GM19455 (cell line): ENCODE data around the gene FBLIM1.

Experiments
- ATAC-seq: cut with Tn5 transposase; IDR thresholded peaks from one replicate; pipeline ENCODE4 v1.9.1; 2021; ENCODE audit not compliant: unreplicated experiment

The FBLIM1 gene, protein sequence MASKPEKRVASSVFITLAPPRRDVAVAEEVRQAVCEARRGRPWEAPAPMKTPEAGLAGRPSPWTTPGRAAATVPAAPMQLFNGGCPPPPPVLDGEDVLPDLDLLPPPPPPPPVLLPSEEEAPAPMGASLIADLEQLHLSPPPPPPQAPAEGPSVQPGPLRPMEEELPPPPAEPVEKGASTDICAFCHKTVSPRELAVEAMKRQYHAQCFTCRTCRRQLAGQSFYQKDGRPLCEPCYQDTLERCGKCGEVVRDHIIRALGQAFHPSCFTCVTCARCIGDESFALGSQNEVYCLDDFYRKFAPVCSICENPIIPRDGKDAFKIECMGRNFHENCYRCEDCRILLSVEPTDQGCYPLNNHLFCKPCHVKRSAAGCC

DNA sequence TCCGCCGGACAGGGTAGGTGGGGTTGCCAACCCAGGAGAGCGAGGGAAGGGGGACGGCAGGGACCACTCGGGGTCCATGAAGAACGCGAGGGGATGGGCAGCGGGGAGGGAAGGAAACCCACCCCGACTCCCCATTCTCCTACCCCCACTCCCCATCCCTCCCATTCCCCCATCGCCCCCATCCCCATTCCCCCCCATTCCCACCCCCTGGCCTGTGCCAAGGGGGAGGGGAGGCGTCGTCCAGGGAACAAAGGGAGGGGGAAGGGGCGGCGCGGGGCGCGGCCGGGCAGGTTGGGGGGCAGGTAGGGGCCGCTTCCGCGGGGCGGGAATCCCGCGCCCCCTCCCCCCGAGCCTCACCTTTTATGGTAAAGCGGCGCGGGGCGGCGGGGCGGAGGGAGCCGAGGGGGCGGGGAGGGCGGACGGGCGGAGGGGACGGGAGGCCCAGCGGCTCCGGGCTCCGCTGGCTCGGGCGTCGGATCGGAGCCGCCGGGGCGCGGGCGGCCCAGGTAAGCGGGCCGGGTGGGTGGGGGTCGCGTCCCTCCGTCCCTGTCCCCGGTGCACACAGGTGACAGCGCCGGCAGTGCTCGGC, at the start of gene FBLIM1:
Gene FBLIM1, plus strand, starts transcription at position 453 of the 589 bp plus-strand sequence. CDS start 6,189 bp downstream, outside the sequence.
- ATAC-seq = no peak

DNA sequence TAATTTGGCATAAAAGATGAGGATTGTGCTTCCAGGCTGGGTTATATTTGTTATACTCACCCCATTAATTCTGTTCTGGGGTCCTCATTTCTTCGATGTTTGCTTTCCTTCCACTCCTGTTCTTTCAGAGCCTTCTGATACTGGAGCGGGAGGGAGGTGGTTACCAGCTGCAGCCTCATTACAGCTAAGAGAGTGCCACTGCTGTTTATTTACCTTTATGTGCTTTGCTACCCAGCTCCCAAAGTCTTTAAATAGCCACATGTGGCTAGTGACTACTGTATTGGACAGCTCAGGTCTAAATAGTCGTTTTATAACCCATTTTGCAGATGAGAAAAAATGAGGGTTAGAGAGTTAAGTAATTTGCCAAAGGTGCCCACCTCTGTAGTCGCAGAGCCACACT, 49.4 kb upstream of the FBLIM1 start:
- no peak for ATAC-seq

DNA sequence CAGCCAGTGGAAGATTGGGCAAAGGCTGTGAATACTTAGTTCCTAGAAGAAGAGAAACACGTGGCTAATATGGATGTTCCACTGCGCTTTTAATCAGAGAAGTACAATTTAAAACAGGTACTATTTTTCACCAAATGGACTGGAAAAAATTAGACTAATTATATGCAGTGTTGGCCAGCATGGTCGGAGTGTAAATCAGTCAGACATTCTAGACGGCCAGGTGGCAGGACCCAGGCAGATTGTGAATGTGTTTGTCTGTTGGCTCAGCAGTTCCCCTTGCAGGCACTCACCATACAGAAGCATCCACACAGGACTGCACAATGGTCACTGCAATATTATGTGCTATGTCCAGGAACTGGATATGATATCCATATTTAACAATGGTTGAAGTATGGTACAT, 46.4 kb upstream of the FBLIM1 start:
- no peak for ATAC-seq

DNA sequence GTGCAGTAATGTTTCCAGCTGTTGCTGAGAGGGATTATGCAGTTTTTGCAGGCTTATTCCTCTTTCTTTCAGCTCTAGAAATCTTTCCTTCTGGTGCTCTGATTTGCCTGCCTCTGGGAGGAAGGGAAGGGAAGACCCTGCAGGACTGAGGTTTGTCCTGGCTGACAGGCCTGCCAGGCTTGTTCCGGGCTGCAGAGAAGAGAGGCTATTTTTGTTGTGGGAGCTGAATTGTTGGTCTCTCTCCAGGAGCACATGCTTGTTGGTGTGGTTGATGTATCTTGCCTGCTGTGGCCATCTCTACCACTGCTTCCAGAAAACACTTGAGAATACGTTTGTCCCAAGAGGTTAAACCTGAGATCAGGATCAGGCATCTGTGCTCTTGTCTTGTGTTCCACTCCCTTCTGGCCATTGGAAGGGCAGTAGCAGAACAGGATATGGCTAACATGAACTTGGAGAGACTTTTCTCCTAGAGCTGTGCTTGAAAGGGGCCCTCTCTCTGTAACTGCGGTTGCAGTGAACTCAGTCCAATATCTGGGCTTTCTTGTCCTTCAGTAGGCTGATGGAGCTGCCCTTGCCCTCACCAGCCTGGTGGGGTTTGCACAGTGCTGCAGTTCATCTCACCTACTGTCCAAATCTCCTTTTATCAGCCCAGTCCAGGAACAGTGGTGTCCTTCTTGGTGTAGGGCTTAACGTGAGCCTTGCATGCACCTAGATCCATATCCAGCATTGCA, 44.0 kb upstream of the FBLIM1 start:
- ATAC-seq = no peak

DNA sequence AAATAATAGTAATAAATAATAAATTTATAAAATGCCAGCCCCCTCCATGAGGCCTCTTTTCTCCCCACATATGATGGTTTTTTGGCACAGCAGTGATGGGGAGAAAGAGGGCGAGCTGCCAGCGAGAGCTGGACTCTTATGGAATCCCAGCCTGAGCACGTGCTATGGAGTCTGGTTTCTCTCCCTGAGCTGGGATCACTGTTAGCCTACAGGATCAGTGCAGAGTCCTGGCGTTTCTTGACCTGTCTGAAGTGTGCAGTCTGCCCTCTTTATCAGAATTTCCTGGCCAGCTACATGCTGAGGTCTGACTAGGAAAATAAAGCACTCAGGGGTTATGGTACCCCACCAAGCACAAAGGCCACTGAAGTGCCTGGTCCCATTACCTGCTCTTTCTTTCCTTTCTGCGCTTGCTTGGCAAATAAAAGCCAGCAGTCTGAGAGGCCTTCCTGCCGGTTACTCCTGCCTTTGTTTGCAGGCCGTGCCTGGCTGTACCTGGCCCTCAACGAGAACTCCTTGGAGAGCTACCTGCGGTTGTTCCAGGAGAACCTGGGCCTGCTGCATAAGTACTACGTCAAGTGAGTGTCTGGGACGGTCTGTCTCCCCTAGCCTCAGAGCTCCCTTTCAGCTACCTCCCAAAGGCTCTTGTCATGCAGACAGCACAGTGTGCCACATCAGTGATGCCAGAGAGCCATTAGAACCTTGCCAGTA, 41.0 kb upstream of the FBLIM1 start:
- ATAC-seq = no peak

DNA sequence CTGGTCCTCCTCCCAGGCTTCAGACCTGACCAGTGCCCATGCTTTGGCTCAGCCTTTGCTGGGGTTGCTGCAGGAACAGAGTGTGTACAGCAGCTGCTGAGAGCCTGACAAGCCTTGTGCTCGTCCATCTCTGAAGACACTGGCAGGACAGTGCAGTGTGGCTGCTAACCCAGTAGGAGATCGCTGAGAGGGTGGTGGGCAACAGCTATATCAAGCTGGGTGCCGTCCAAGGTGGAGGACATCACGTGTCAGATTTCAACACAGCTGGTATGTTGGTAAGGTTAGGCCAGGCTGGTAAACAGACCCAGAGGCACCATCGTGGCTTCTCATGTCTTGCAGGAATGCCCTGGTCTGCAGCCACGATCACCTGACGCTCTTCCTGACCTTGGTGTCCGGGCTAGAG, 40.4 kb upstream of the FBLIM1 start:
- no peak for ATAC-seq

DNA sequence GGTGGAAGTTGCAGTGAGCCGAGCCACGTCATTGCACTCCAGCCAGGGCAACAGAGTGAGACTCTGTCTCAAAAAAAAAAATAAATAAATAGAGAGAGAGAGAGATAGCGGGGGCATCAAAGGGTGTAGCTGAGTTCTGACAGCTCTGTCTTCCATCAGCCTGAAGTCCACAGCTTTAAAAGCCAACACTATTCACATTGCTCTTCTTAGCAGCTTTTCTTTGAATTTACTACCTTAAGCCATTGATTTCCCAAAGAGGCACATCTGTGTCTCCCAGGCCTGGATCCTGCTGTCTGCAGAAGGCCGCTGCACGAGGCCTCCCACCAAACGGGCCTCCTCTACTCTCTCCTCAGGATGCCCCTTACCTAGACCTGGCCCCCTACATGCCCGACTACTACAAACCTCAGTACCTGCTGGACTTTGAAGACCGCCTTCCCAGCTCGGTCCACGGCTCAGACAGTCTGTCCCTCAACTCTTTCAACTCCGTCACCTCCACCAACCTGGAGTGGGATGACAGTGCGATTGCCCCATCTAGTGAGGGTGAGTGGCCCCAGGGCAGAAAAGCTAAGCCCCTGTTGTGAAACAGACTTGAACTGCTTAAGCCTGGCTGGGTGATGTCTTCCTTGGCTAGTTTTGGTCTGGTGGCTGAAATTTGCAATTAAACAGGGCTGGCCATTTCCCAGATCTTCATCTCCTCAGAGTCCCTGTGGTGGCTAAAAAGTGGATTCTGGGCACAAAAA, 39.0 kb upstream of the FBLIM1 start:
- ATAC-seq = no peak

DNA sequence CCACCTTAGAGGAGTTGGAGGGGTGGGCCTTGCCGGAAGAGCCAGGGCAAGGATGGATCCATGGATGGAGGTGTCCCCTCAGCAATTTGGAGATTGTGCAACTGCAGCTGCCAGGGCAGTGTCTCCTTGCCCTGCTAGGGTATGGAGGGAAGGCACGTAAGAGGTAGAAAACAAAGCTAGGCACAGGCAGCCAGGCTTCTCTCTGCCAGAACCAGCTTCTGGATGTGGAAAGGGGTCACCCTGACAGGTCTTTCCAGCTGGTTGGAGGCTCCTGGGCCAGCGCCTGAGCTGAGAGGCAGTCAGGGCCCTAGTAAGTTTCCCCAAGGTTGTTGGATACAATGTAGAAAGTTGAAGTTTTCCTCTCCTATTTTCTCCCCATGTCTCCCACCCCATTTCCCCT, 37.7 kb upstream of the FBLIM1 start:
- ATAC-seq = no peak

DNA sequence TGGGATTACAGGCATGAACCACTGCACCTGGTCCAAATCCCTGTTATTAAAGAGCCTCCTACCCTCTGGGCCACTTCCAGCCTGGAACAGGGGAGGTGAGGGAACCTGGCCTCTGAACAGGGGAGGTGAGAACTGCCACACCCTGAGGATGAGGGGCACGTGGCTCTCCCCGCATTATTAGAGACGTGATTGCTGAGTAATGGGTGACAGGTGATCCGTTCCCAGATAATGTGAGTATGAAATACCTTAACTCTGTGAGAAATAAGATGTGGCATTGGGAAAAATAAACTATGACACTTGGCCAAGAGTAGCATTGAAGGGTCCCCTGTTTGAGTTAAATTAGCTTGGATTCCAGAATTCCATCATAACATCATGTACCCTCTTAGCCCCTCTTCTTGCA, 36.2 kb upstream of the FBLIM1 start:
- ATAC-seq = no peak

DNA sequence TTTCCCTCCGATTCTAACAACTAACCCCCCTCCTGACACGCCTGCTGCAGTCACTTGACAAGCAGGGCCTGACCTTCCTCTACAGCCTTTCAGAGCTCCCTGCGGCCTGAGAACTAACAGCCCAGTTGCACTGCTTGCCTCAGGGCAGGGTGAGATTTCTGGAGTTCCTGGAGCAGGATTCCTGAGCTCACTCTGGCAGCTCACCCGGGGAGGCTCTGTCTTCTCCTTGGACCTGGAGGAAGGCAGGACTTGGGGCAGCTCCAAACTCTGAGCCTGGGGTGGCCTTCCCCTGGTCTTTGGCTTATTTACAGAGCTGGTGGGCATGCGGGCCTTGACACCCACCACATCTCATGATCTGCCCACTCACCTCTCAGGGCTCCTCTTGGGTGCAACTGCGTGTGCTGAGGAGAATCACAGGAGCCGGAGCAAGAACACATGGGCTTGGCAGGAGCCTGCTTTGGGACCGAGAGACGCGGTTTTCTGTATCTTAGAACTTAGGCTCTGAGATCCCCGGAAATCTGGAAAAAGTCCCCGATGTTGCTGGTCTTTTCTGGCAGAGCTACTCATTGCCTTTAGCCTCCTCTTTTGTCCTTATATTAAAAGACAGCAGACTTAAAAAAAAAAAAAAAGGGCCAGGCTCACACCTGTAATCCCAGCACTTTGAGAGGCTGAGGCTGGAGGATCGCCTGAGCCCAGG, 35.6 kb upstream of the FBLIM1 start:
- no peak for ATAC-seq

DNA sequence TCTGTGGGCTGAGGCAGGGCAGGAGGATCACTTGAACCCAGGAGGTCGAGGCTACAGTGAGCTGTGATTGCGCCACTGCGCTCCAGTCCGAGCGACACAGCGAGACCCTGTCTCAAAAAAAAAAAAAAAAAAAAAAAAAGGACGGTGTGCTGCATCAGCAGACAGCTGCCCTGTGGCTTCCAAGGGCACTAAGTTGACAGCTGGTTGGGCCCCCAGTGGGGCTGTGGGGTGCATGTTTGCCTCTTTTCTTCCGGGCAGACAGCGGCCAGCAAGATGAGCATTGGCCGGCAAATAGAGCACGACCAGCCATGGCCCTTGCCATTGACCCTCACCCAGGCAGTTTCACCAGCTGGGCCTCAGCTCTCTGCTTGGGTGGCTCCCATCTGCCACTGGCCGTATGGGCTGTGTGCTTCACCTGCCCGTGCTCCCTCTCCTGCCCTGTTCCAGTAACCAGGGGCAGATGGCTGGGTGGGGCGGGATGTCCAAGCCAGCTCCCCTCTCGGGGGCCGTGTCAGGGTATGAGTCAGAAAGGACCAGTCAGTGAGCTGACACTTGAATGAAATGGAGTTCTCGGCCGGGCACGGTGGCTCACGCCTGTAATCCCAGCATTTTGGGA, 34.9 kb upstream of the FBLIM1 start:
- no peak for ATAC-seq

DNA sequence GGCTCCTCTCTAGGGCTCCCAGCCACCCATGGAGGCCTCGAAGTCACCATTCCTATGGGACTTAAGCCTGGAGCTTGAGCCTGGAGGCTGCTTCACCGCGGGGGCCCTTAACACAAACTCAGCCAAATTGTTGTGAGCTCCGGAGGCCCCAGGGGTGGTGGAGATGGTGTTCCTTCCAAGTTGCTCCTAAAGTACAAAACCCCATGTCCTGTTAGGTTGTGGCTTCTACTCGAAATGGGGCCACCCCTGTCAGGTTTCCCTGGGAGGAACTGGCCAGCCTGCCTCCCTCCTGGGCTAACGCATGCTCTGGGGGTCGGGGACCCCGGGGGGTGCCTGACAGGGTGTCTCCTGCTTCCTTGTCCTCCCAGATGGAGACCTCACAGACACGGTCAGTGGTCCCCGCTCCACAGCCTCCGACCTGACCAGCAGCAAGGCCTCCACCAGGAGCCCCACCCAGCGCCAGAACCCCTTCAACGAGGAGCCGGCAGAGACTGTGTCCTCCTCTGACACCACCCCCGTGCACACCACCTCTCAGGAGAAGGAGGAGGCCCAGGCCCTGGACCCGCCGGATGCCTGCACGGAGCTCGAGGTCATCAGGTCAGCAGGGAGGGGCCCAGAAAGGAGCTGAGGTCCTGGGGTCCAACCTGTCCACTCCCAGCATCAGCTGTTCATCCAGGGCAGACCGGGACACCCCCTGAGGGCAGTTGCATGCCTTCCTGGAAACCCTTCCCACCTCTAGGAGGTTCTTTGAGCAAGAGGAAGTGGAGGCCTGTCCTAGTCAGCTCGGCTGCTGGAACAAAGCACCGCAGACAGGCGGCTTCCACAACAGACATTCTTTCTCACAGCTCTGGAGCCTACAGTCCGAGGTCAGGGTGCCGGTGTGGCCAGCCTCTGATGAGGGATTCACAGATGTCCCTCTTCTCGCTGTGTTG, 33.4 kb upstream of the FBLIM1 start:
- ATAC-seq = no peak

DNA sequence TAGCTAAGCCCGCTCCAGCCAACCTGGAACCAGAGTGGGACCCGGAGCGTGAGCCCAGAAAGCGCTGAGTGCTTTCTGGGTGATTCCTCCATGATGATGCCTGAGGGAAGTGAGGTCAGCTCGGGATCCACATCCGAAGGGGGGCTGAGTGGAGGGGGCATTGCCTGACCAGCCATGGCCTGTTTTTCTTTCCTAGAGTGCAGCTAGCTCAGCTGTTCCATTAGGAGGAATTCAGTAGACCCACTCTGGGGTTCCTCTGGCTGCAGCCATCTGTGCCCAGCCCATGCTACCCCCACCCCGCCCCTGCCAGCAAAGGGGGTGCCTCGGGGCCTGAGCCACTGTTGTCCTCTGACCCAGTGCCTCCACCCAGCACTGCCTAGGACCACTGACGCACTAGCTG, 32.1 kb upstream of the FBLIM1 start:
- ATAC-seq = no peak

DNA sequence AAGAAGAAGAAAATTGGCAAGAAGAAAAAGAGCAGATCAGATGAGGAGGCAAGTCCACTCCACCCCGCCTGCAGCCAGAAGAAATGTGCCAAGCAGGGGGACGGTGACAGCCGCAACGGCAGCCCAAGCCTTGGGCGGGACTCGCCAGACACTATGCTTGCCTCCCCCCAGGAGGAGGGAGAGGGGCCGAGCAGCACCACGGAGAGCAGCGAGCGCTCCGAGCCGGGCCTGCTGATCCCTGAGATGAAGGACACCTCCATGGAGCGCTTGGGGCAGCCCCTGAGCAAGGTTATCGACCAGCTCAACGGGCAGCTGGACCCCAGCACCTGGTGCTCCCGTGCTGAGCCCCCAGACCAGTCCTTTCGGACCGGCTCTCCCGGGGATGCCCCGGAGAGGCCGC, 31.6 kb upstream of the FBLIM1 start:
- ATAC-seq = no peak

DNA sequence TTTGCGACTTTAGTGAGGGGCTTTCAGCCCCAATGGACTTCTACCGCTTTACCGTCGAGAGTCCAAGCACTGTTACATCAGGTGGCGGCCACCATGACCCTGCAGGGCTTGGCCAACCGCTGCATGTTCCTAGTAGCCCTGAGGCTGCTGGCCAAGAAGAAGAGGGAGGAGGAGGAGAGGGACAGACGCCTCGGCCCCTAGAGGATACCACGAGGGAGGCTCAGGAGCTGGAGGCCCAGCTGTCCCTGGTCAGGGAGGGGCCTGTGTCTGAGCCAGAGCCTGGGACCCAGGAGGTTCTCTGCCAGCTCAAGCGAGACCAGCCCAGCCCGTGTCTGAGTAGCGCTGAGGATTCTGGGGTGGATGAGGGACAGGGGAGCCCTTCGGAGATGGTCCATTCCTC, 31.2 kb upstream of the FBLIM1 start:
- no peak for ATAC-seq

DNA sequence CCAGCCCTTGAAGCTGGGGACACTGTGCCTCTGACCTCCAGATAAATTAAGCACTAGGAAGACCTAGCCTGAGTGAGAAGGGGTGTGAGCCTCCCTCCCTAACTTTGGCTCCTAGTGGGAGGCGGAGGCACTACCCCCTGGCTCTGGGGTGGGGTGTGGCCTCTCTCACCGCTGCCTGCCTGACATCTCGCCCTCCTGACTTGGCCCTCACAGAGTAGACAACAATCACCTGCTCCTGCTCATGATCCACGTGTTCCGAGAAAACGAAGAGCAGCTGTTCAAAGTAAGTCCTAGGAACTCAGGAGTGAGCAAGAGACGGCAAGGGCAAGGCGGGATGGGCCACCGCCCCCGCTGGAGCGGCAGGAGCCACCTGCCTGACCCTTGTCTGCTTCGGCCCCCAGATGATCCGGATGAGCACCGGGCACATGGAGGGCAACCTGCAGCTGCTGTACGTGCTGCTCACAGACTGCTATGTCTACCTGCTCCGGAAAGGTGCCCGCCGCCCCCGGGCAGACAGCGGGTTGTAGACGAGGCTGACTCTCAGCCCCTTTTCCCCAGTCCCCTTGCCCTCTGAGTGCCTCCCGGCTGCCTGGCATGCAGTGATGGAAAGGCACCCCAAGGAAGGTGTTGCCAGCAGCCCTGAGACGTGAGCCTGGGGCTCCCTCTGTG, 30.6 kb upstream of the FBLIM1 start:
- ATAC-seq = no peak

DNA sequence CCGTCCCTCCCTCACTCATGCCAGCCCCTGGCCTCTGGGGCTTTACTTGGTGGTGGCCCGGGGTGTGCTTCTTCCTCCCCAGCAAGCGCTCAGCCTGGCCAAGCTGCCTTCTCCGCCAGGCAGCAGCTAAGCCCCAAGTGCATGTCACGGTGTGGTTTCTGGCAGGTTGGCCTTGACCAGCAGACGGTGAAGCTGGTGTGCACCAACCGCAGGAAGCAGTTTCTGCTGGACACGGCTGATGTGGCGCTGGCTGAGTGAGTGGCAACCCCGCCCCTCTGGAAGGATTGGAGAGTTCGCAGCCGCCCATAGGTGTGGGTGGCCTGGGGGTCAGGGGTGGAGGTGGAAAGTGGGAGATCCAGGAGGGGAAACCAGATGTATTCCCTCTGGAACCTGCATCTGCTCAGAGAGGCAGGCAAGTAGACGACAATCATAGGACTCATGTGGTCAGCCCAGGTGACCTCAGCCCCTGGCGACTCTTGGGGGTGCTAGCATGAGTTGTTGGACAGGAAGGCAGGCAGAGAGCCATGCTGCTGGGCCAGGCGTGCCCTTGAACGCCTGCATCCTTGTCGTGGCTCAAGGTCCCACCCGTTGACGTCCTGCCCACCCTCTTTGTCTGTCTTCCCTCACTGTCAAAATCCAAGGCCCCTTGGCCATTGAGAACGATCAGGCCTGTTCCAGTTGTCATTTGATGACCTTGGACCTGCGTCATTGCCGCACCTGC, 29.5 kb upstream of the FBLIM1 start:
- no peak for ATAC-seq

DNA sequence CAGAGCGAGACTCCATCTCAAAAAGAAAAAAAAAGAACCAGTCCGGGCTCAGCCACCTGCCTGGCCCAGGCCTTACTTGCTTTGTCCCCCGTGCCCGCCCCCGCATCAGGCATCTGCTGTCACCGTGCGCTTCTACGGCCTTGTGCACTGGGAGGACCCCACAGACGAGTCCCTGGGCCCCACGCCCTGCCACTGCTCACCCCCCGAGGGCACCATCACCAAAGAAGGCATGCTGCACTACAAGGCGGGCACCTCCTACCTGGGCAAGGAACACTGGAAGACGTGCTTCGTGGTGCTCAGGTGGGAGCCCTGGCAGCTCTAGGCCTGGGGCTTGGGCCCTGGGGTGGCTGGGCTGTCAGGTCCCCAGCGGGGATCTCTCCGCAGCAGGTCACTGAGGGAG, 28.2 kb upstream of the FBLIM1 start:
- no peak for ATAC-seq
